ENCODE data around the gene PKN3. TPM values are rescaled to one million over a fixed set of nuclear protein-coding genes. Genes with fewer than 3 reads are reported as not detected.

The PKN3 gene
- total and polyA plus RNA-seq, 9 of the 15 experiments (the other 6 are each of a cell fraction or from before 2014, with no cell fraction given) = 0.82 to 49.2 (median 19.7) TPM

DNA sequence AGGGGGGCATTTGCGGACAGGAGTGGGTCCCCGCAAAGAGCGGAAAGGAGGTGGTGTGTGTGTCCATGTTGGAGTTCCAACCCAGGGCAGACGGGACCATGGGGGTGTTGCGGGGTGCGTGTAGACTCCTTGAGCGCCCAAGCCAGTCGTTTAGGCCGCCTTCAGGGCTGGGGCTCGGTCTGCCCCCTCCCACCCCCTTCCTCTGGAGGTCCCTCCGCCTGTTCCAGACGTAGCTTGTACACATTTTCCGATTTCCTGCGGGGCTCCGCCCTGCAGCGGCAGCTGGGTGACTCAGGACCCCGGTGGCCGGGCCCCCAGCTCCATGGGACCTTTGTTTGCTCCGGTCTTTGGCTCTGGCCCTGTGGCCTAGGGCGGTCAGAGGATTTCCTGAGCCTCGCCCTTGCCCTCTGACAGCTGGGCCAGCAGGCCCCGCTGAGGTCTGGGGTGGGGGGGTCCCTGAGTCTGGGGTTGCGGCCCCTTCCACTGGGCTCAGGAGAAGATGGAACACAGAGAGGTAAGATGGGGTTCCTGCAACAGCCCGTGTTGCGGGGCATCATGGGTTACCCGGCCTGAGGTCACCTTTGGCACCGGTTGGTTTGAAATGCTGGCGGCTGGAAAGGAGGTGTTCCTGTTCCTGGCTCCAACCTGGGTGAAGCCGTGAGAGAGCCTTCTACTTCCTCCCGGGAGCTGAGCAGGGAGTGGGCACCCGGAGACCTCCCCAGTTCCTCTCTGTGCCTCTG lies 1.5 kb downstream of the PKN3 start (continued):
- TF ChIP-seq, protein P1, sequence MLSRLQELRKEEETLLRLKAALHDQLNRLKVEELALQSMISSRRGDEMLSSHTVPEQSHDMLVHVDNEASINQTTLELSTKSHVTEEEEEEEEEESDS (CRISPR knock-in tag; IDR thresholded peaks at IDR 0.05) = no peak
- TF ChIP-seq KAT8 (IDR thresholded peaks at IDR 0.05; ENCODE audit: low read depth) (no peak), SRSF7 (optimal IDR thresholded peaks at IDR 0.05; ENCODE audit: low read depth, low read length) (no peak)
- TF ChIP-seq, protein P2, sequence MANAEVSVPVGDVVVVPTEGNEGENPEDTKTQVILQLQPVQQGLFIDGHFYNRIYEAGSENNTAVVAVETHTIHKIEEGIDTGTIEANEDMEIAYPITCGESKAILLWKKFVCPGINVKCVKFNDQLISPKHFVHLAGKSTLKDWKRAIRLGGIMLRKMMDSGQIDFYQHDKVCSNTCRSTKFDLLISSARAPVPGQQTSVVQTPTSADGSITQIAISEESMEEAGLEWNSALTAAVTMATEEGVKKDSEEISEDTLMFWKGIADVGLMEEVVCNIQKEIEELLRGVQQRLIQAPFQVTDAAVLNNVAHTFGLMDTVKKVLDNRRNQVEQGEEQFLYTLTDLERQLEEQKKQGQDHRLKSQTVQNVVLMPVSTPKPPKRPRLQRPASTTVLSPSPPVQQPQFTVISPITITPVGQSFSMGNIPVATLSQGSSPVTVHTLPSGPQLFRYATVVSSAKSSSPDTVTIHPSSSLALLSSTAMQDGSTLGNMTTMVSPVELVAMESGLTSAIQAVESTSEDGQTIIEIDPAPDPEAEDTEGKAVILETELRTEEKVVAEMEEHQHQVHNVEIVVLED (CRISPR knock-in tag; IDR thresholded peaks at IDR 0.05) = no peak

DNA sequence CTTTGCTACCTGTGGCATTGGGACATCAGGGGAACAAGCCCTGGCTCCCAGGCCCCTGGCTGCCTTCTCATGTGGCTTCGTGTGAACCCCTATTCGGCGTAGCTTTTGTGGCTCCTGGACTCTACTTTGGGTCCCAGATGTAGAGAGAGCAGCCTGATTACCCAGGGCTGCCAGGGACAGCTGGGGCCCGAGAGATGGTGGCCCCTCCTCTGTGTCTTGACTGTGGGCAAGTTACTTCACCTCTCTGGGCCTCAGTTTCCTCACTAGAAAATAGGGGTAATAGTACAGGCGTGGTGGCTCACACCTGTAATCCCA lies 2.0 kb downstream of the PKN3 start:
- Histone ChIP-seq H3K9me1 (ENCODE audit: control insufficient read depth, insufficient read depth, low read length) (no peaks in the 10 kb centered on the region), H4K20me1 (replicated peaks; ENCODE audit: control insufficient read depth, insufficient read depth, low read length) (no peaks in the 10 kb centered on the region), H3K79me2 (ENCODE audit: control insufficient read depth, insufficient read depth, low read length) (peaks cover 24% of the 10 kb centered on the region), H3K27me3 (ENCODE audit: control insufficient read depth in 2 of 2, insufficient read depth in 2 of 2, low read length in 2 of 2) (no peaks in the 10 kb centered on the region), H3K9me3 (replicated peaks; ENCODE audit: control insufficient read depth, insufficient read depth, low read depth, low read length) (no peaks in the 10 kb centered on the region), H3K36me3 (ENCODE audit: control insufficient read depth, insufficient read depth, low read length) (peaks cover 41% of the 10 kb centered on the region; the same call in 2 of the 3 replicates), H3K9ac (ENCODE audit: insufficient read depth in 1 of 2, low read depth in 2 of 2, low read length in 2 of 2) (peak overlapping the region; percentile 87 to 96; a peak in 2 of 4 replicates), H2AFZ (ENCODE audit: low read depth, low read length) (no peak overlapping the region), H3K27ac (ENCODE audit: extremely low read depth, low read depth, low read length) (no peak overlapping the region), H3K4me3 (no peak overlapping the region; the same call in 1 of the 2 replicates), H3K4me1 (replicated peaks in 1 of 2; ENCODE audit: control insufficient read depth in 2 of 2, insufficient read depth in 2 of 2, low read length in 2 of 2) (peaks cover 9 to 43% of the 10 kb centered on the region in 2 experiments), H3K4me2 (ENCODE audit: insufficient read depth, low read length) (no peak overlapping the region)
- 0 out of 4 replicates have a peak, but pooled peaks of 1 of the 2 experiments have one; percentile 1 for TF ChIP-seq KDM4B (IDR thresholded peaks at IDR 0.05; ENCODE audit: borderline replicate concordance in 2 of 2, low read depth in 1 of 2)
- TF ChIP-seq, protein P3, sequence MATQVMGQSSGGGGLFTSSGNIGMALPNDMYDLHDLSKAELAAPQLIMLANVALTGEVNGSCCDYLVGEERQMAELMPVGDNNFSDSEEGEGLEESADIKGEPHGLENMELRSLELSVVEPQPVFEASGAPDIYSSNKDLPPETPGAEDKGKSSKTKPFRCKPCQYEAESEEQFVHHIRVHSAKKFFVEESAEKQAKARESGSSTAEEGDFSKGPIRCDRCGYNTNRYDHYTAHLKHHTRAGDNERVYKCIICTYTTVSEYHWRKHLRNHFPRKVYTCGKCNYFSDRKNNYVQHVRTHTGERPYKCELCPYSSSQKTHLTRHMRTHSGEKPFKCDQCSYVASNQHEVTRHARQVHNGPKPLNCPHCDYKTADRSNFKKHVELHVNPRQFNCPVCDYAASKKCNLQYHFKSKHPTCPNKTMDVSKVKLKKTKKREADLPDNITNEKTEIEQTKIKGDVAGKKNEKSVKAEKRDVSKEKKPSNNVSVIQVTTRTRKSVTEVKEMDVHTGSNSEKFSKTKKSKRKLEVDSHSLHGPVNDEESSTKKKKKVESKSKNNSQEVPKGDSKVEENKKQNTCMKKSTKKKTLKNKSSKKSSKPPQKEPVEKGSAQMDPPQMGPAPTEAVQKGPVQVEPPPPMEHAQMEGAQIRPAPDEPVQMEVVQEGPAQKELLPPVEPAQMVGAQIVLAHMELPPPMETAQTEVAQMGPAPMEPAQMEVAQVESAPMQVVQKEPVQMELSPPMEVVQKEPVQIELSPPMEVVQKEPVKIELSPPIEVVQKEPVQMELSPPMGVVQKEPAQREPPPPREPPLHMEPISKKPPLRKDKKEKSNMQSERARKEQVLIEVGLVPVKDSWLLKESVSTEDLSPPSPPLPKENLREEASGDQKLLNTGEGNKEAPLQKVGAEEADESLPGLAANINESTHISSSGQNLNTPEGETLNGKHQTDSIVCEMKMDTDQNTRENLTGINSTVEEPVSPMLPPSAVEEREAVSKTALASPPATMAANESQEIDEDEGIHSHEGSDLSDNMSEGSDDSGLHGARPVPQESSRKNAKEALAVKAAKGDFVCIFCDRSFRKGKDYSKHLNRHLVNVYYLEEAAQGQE (IDR thresholded peaks at IDR 0.05; ENCODE audit: borderline replicate concordance) = no peak
- TF ChIP-seq, protein P3 (CRISPR knock-in tag; IDR thresholded peaks at IDR 0.05; ENCODE audit: low read depth) = no peak
- in situ Hi-C loops (cut with MboI) (no loop called here), intact Hi-C loops (cut with micrococcal nuclease) (loop anchor here (5.0 kb wide), 1 partner anchor 57 kb away; no protein-coding TSS in a partner anchor)
- 98% methylated on average over 5 of the region's 5 CpGs for WGBS (ENCODE audit: insufficient coverage, low coverage, missing lambda C conversion rate)
- POLR2A ChIA-PET = interaction anchor here (0.5 to 2.3 kb wide), 3 partner anchors 10 to 261 kb away, joined by 3 to 9 read pairs (median 3); no protein-coding TSS in a partner anchor
- ATAC-seq = no peak
- BruUV-seq (replicated peaks) = no TSS peak
- CTCF ChIA-PET (ENCODE audit: low intra/inter-chr PET ratio) = interaction anchor here (0.6 kb wide), 1 partner anchor 1133 kb away, joined by 3 read pairs; no protein-coding TSS in a partner anchor
- DNase-seq (ENCODE audit: extremely low read depth in 1 of 4, low spot score in 3 of 4) = no peak
- no peak for FAIRE-seq

Data from K562 (cell line).